Activated CD4-positive, CD25-positive, alpha-beta regulatory T cell treated with anti-CD3 and anti-CD28 coated beads, Interleukin-2, amount 50 U/mL, for 24 hours (primary cell): ENCODE results near the gene OR2Y1.
"Not testable (repeated sequence)": the region's sequence is repeated elsewhere in the genome, so short reads cannot be mapped to it uniquely, and the experiment has no call there.

ENCODE experiments used
- ATAC-seq, 2 donors: fragments of 150-1000 bp; cut with Tn5 transposase; one replicate each; pipeline ENCODE4 v1.10.0; 2021; ENCODE audit warnings: mild to moderate bottlenecking in 1 of 2, moderate library complexity in 1 of 2

Gene OR2Y1

GRCh38 chr5:180736536-180736935, 3.3 kb downstream of the OR2Y1 start:
- no peak for ATAC-seq

- no peak for ATAC-seq
Measured at GRCh38 chr5:180724944-180725343, 14.9 kb downstream of the OR2Y1 start.

DNA sequence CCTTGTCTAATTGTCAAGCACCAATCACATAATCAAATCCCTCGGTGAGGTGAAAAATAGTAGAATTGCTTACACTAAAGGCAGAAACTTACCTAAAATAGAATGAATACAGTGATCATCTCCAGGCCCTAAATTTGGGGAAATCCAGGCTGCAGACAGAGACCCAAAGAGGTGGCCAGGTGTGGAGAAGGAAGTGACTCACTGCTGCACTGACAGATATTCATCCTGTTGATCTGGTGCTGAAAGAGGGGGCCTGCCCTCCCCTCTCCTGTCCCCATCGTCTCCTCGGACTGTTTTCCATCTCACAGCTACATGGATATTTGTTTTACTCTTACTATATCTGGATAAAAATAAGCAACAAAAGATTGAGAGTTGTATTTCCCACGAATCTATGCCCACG, 15.9 kb downstream of the OR2Y1 start:
- ATAC-seq, result peak in 1 of 2 donors; percentile 73

GRCh38 chr5:180720486-180720885, 19.4 kb downstream of the OR2Y1 start:
- no peak for ATAC-seq

- no peak for ATAC-seq
Measured at GRCh38 chr5:180719781-180720180, 20.1 kb downstream of the OR2Y1 start.

GRCh38 chr5:180718810-180719453, 20.9 kb downstream of the OR2Y1 start:
- ATAC-seq, result no peak

GRCh38 chr5:180717989-180718388, 21.9 kb downstream of the OR2Y1 start:
- peak; percentile 76 to 78 for ATAC-seq

- ATAC-seq, result no peak
Measured at GRCh38 chr5:180704362-180704761, 35.5 kb downstream of the OR2Y1 start.

DNA sequence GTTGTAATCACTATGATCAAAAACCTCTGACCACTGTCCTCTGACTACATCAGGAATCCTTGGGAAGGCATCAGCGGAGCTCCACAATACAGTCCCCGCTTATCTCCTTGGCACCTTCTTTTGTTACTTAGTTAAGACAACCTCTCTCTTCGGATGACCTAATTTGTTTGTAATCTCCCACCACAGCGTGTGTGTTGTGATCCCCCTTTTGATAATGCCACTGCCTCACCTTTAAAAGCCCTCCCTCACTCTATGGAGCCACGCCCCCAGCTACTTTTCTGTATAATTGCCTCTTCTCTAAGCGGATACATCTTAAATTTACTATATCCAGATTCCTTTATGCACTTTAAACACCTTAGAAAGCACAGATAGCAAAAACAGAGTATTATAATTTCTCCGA, 35.9 kb downstream of the OR2Y1 start:
- ATAC-seq, result no peak

DNA sequence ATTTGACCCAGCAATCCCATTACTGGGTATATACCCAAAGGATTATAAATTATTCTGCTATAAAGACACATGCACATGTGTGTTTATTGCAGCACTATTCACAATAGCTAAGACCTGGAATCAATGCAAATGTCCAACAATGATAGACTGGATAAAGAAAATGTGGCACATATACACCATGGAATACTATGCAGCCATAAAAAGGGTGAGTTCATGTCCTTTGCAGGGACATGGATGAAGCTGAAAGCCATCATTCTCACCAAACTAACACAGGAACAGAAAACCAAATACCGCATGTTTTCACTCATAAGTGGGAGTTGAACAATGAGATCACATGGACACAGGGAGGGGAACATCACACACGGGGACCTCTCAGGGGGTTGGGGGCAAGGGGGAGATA, 36.5 kb downstream of the OR2Y1 start:
- not testable (repeated sequence) for ATAC-seq

- ATAC-seq, result not testable (repeated sequence)
Measured at GRCh38 chr5:180700440-180700839, 39.4 kb downstream of the OR2Y1 start.

DNA sequence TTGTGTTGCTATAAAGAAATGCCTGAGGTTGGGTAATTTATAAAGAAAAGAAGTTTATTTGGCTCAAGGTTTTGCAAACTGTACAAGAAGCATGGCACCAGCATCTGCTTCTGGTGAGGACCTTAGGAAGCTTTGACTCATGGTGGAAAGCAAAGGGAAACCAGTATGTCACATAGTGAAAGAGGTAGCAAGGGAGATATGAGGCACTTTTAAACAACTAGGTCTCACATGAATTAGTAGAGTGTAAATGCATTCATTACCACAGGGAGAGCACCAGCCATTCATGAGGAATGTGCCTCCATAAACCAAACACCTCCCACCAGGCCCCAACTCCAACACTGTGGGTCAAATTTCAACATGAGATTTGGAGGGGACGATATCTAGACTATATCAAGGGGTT, 40.8 kb downstream of the OR2Y1 start:
- ATAC-seq, result no peak

- no peak for ATAC-seq
Measured at GRCh38 chr5:180696116-180696515, 43.7 kb downstream of the OR2Y1 start.

- no peak for ATAC-seq
Measured at GRCh38 chr5:180692429-180692828, 47.4 kb downstream of the OR2Y1 start.

DNA sequence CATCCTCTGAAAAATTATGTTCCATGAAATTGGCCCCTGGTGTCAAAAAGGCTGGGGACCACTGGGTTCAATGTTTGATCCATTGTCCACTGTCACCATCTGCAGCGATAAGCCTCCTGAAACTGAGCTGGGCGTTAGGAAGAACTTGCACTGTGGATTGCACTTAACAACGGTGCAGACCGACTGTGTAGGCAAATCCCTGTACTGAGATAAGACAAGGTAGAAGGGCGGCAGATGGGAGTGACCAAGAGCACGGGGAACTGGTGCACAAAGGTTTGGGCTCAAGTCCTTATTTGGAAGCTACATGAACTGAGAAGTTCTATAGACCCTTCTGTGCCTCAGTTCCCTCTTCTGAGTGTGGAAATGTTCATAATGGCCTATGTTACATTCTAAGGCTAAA, 48.8 kb downstream of the OR2Y1 start:
- no peak for ATAC-seq

DNA sequence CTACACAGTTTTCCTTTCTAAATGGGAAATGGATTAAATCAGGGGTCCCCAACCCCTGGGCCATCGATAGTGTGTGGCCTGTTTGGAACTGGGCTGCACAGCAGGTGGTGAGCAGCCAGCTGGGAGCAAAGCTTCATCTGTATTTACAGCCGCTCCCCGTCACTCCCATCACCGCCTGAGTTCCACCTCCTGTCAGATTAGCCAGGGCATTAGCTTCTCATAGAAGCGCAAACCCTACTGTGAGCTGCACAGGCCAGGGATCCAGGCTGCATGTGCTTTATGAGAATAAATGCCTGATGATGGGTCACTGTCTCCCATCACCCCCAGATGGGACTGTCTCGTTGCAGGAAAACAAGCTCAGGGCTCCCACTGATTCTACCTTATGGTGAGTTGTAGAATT, 49.3 kb downstream of the OR2Y1 start:
- no peak for ATAC-seq

GRCh38 chr5:180689775-180690174, 50.1 kb downstream of the OR2Y1 start:
- no peak for ATAC-seq
